ENCODE measurements around the gene SPATA32. TPM values are rescaled to one million over a fixed set of nuclear protein-coding genes. Genes with fewer than 3 reads are reported as not detected.

The SPATA32 gene
- polyA plus RNA-seq, 3 donors from 2014 or later, result 0.16 TPM; not detected in 2

DNA sequence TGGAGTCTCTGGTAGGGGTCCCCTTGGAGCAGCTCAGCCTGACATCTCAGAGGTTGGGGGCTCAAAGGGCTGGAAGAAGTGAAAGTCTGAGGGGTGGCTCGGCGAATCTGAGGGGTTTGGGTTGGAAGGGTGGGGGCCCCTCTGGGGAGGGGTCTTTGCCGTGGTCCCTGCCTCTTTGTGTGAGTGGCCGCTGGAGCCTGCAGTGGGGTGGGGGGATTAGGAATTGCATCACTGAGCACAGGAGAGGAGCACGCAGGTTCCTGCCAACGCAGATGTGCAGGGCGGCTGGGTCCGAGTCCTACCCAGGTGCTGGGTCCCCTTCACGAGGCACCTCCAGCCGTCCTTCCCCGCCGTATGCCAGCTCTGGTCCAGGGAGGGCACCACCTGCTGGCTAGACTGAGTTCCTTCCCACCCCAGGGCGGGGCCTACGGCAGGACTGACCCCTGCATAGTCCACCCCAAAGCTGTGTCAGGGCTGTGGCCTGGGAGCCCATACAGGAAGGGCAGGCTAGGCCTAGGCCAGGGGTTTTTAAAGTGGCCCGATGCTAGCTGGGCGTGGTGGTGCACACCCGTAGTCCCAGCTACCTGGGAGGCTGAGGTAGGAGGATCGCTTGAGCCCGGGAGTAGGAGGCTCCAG is 30.3 kb downstream of the SPATA32 start:
- Mint-ChIP-seq H3K36me3 (peaks cover 0 to 16% (median 4%) of the 10 kb centered on the region in 3 donors), H3K9me3 (no peaks in the 10 kb centered on the region), H3K4me1 (peaks cover 81 to 84% of the 10 kb centered on the region in 2 donors), H3K4me3 (peak overlapping the region in 3 of 5 donors; percentile 7 to 14 (median 8)), H3K27ac (peak overlapping the region; percentile 89 to 100 (median 98)), H3K27me3 (ENCODE audit: low read depth in 3 of 3) (peaks cover 5 to 33% (median 14%) of the 10 kb centered on the region in 3 donors)
- DNase-seq, result peak in 1 of 3 donors; percentile 33

DNA sequence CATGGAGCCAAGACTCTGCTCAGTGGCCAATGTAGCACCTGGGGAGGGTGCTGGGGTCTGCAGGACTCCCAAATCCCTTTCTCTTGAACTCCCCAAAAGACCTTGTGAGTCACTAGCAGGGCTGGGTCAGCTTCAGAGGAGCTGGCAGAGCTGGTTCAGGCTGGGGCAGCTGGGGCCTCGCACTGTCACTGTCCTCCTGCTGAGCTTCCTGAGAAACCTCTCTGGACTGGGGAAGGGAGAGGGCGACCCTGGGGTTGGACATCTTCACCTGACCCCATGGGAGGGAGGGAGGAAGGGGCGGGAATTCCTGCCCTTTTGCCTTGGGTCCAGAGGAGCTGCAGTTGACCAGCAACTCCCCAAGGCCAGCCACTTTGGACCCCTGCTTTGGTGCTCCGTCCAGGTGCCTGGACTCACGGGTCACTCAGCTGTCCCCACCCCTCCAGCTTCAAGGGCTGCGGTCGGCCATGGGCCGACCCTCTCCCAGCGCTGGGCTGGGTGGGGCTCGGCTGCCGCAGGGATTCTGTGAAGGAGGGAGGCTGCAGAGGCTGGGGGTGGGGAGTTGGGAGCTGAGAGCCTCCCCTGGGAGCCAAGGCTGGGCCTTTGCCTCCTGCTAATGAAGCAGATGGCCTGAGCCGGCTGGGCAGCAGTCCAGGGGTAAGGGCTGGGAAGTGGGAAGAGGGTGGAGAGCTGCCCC is 31.0 kb downstream of the SPATA32 start:
- Mint-ChIP-seq H3K27ac (peak overlapping the region; percentile 98 to 100 (median 99)), H3K4me1 (peaks cover 87 to 90% of the 10 kb centered on the region in 2 donors), H3K27me3 (ENCODE audit: low read depth in 3 of 3) (peaks cover 12 to 40% (median 21%) of the 10 kb centered on the region in 3 donors), H3K9me3 (no peaks in the 10 kb centered on the region), H3K36me3 (peaks cover 0 to 16% (median 4%) of the 10 kb centered on the region in 3 donors), H3K4me3 (peak overlapping the region in 2 of 5 donors; percentile 88 to 100)
- DNase-seq, result no peak

DNA sequence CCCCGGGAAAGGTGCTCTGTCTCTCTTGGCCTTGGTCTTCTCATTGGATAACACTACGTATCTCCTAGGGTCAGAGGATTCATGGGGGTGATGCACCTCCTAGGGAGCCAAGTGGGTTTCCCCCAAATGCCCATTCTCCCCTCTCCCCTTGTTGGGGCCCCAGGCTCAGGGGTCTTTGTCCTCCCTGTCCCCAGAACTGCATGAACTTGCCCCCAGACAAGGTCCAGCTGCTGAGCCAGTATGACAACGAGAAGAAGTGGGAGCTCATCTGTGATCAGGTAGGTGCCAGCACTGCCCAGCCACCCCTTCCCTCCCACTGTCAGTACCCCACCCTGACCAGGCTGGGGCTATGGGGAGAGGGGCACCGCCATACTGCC is 31.5 kb downstream of the SPATA32 start:
- Mint-ChIP-seq H3K27ac (peak overlapping the region; percentile 98 to 100 (median 99)), H3K4me1 (peaks cover 87 to 90% of the 10 kb centered on the region in 2 donors), H3K36me3 (peaks cover 0 to 12% (median 4%) of the 10 kb centered on the region in 3 donors), H3K27me3 (ENCODE audit: low read depth in 3 of 3) (peaks cover 14 to 45% (median 24%) of the 10 kb centered on the region in 3 donors), H3K4me3 (peak overlapping the region; percentile 33 to 100 (median 88)), H3K9me3 (no peaks in the 10 kb centered on the region)
- DNase-seq, result no peak

DNA sequence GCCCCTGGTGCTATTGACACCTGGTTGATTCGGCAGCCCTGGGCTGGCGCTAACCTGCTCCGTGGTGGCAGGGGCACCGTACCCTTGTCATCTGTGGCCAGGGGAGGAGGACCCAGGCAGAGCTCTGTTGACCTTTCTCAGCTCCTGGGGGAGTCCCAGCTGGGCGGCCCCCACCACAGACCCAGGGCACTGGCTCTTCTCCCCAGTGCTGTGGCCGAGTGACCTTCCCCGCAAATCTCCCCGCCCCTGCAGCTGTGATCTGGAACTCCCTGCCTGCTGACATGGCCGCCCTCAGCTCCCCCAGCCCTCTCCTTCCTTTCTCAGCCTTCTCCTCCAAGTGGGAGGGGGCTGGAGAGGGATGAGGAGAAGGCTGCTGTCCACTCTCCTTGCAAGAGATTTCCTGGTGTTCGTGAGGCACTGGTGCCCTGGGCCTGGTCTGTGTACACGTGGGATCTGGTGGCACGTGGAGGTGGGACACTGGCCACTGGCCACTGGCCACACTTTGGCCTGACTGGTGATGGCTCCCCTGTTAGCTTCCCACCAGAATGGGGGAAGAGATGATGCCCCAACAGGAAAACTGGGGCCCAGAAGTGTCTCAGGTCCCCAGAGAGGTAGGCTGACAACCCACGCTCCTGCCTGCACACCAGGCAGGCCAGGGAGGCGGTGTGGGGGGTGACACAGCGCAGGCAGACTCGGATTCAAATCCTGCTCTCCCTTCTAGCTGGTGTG is 32.0 kb downstream of the SPATA32 start:
- H3K4me1 Mint-ChIP-seq, result peaks cover 87 to 90% of the 10 kb centered on the region in 2 donors
- no peaks in the 10 kb centered on the region for H3K9me3 Mint-ChIP-seq
- H3K4me3 Mint-ChIP-seq, result peak overlapping the region; percentile 82 to 100 (median 88)
- H3K27ac Mint-ChIP-seq, result peak overlapping the region; percentile 98 to 100 (median 99)
- peaks cover 0 to 12% (median 4%) of the 10 kb centered on the region in 3 donors for H3K36me3 Mint-ChIP-seq
- DNase-seq, result peak; percentile 47 to 68 (median 57)
- H3K27me3 Mint-ChIP-seq (ENCODE audit: low read depth in 3 of 3), result peaks cover 16 to 49% (median 27%) of the 10 kb centered on the region in 3 donors

- no peaks in the 10 kb centered on the region for H3K9me3 Mint-ChIP-seq
- peaks cover 0 to 11% (median 4%) of the 10 kb centered on the region in 3 donors for H3K36me3 Mint-ChIP-seq
- DNase-seq, result peak; percentile 88 to 94 (median 90)
- H3K4me1 Mint-ChIP-seq, result peaks cover 92 to 93% of the 10 kb centered on the region in 2 donors
- peak overlapping the region; percentile 98 to 100 (median 99) for H3K27ac Mint-ChIP-seq
- H3K27me3 Mint-ChIP-seq (ENCODE audit: low read depth in 3 of 3), result peaks cover 20 to 51% (median 27%) of the 10 kb centered on the region in 3 donors
- H3K4me3 Mint-ChIP-seq, result peak overlapping the region; percentile 82 to 100 (median 88)
These were observed 32.9 kb downstream of the SPATA32 start for GRCh38 chr17:45228763-45229539.

- Mint-ChIP-seq H3K27ac (peak overlapping the region; percentile 98 to 100 (median 99)), H3K4me3 (peak overlapping the region; percentile 85 to 100 (median 99)), H3K36me3 (peaks cover 0 to 8% (median 8%) of the 10 kb centered on the region in 3 donors), H3K27me3 (ENCODE audit: low read depth in 3 of 3) (peaks cover 27 to 59% (median 31%) of the 10 kb centered on the region in 3 donors), H3K4me1 (peaks cover 94 to 96% of the 10 kb centered on the region in 2 donors), H3K9me3 (no peaks in the 10 kb centered on the region)
- DNase-seq, result no peak
These were observed 33.8 kb downstream of the SPATA32 start for GRCh38 chr17:45227926-45228762.

DNA sequence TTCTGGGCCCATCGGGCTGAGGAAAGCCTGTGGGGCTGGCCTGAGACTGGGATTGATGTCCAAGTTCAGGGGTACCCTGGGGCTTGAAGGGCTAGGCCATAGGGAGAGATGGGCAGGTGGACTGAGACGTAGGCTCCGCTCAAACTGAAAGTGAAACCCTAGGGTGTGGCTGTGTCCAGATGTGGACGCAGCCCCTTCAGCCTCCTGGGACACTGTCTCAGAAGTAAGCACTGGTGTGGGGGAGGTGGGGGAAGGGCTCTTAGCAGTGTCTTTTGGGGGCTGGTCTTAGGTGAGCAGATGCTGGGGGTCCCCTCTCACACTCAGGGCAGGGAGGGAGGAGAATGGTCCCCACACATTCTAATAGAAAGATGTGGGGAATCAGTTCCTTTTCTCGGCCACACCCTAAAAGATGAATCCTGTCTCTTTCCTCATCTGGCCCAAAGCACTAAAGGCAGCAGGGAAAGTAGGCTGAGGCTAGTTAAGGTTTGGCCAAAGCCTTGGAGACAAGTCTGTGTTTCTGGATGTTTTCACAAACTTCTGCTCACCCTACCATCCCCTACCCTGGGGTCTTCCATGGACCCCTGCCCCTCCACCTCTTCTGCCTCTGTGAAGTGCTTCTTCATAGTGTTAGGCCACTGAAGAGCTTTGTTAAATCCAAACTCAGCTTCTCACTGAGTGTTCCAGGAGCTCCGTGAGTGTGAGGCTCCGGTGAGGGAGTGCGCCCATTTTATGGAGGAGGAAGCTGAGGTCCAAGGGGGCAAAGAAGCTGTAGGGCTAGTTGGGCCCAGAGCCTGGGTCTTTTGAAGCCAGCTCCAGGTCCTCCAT is 34.6 kb downstream of the SPATA32 start:
- peak overlapping the region; percentile 95 to 100 (median 99) for H3K4me3 Mint-ChIP-seq
- H3K9me3 Mint-ChIP-seq, result no peaks in the 10 kb centered on the region
- H3K4me1 Mint-ChIP-seq, result peaks cover 87 to 92% of the 10 kb centered on the region in 2 donors
- peak overlapping the region; percentile 98 to 100 (median 99) for H3K27ac Mint-ChIP-seq
- H3K27me3 Mint-ChIP-seq (ENCODE audit: low read depth in 3 of 3), result peaks cover 33 to 65% (median 34%) of the 10 kb centered on the region in 3 donors
- H3K36me3 Mint-ChIP-seq, result peaks cover 0 to 4% (median 2%) of the 10 kb centered on the region in 3 donors
- DNase-seq, result peak in 2 of 3 donors; percentile 49 to 52

DNA sequence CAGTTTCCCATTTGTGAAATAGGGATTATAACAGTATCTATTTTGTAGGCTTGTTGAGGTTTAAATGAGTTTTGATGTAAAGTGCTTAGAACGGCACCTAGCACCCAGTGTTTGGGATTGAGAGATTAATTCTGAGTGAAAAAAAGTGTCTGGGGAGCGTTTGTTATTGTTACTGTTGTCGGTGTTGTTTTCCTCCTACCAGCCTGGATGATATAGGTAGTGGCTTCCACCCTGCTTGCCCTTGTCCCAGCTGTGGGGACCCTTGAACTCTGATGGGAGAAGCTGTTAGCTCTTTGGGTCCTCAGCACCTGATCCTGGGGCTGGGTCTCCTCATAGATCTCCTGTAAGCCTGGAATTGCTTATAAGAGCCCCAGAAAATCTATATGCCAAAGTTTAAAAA is 35.3 kb downstream of the SPATA32 start:
- H3K27me3 Mint-ChIP-seq (ENCODE audit: low read depth in 3 of 3), result peaks cover 33 to 65% (median 34%) of the 10 kb centered on the region in 3 donors
- DNase-seq, result no peak
- peaks cover 80 to 85% of the 10 kb centered on the region in 2 donors for H3K4me1 Mint-ChIP-seq
- peaks cover 0 to 4% (median 0%) of the 10 kb centered on the region in 3 donors for H3K36me3 Mint-ChIP-seq
- H3K4me3 Mint-ChIP-seq, result peak overlapping the region; percentile 95 to 100 (median 99)
- H3K27ac Mint-ChIP-seq, result peak overlapping the region; percentile 98 to 100 (median 99)
- H3K9me3 Mint-ChIP-seq, result no peaks in the 10 kb centered on the region

DNA sequence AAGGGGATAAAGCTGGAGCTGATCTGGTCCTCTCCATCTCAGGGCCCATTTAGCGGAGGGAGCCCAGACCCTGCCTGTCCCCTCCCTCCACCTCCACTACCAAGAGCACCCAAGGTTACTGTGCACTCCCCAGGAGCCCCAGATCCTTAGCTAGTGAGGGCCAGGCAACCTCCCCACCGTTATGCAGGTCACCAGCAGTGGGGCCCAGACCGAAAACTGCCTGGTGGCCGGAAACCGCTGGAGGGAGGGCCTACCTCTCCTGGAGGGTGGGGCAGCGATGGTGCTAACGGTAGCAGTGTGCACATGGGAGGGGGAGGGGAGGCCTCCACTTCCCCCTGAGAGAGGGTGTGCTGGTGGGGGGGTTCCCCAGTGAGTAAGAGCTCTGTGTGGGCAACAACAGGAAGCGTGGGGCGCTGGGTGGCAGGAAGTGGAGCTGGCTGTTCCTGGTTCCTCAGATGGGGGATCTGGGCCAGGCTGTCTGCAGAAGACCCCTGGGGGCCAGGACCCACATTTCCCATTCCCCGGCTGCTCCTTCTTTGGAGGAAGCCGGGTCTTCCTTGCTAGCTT is 35.8 kb downstream of the SPATA32 start:
- DNase-seq, result peak; percentile 92 to 95 (median 94)
- peaks cover 0 to 4% (median 0%) of the 10 kb centered on the region in 3 donors for H3K36me3 Mint-ChIP-seq
- peak overlapping the region; percentile 98 to 100 (median 99) for H3K27ac Mint-ChIP-seq
- H3K9me3 Mint-ChIP-seq, result no peaks in the 10 kb centered on the region
- peaks cover 78 to 84% of the 10 kb centered on the region in 2 donors for H3K4me1 Mint-ChIP-seq
- H3K27me3 Mint-ChIP-seq (ENCODE audit: low read depth in 3 of 3), result peaks cover 33 to 65% (median 34%) of the 10 kb centered on the region in 3 donors
- peak overlapping the region; percentile 95 to 100 (median 99) for H3K4me3 Mint-ChIP-seq

DNA sequence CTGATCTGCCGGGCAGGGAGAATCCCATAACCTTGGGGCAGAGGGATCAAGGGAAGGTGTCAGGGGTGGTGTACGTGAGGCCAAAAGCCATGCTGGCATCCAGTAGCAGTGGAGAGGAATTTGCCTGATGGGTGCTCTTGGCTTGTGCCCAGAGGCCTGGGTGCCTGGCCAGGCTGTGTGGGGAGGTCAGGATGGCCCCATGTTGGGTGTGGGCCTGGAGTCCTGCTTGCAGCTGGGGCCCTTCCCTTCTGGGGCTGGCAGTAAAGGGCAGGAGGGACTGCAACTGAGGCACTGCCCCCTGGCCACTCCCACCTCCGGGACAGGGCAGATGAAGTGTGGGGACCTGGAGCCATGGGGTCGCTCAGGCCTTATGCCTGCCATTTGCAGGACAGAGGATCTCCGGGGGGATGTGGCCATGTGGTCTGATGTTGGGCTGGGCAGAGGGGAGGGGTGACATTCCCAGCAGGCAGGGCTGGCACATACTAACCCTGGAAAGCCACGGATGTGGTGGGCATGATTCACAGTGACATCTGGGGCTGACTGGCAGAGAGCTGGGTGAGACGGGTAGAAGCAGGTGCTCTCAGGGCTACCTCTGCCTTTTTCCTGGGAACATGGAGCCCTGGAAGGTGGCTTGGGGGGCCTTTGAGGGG is 36.7 kb downstream of the SPATA32 start:
- DNase-seq, result peak in 2 of 3 donors; percentile 36 to 38
- H3K4me3 Mint-ChIP-seq, result peak overlapping the region; percentile 95 to 100 (median 99)
- H3K9me3 Mint-ChIP-seq, result no peaks in the 10 kb centered on the region
- H3K4me1 Mint-ChIP-seq, result peaks cover 80 to 86% of the 10 kb centered on the region in 2 donors
- peaks cover 34 to 68% (median 37%) of the 10 kb centered on the region in 3 donors for H3K27me3 Mint-ChIP-seq (ENCODE audit: low read depth in 3 of 3)
- peaks cover 0 to 4% (median 0%) of the 10 kb centered on the region in 3 donors for H3K36me3 Mint-ChIP-seq
- H3K27ac Mint-ChIP-seq, result peak overlapping the region; percentile 98 to 100 (median 99)

DNA sequence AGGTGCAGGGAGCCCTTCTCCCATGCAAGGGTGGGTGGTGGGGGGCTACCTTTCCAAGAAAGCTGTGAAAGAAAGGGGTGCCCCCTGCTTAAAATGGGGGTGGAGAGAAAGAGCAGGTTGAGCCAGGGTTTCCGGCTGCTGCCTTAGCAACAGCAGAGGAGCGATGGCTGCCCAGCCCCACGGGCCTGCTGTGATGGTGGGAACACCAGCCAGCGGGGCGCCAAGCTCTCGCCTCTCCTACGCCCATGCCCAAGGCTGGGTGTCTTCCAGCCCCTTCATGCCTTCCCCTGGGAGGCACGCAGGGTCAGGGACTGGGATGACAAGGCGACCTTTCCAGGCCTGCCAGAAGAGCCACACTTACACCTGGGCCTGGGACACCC is 37.2 kb downstream of the SPATA32 start:
- peaks cover 80 to 86% of the 10 kb centered on the region in 2 donors for H3K4me1 Mint-ChIP-seq
- peak overlapping the region; percentile 98 to 100 (median 99) for H3K27ac Mint-ChIP-seq
- DNase-seq, result no peak
- H3K36me3 Mint-ChIP-seq, result peaks cover 0 to 4% (median 0%) of the 10 kb centered on the region in 3 donors
- peaks cover 34 to 64% (median 38%) of the 10 kb centered on the region in 3 donors for H3K27me3 Mint-ChIP-seq (ENCODE audit: low read depth in 3 of 3)
- H3K9me3 Mint-ChIP-seq, result no peaks in the 10 kb centered on the region
- peak overlapping the region; percentile 95 to 100 (median 99) for H3K4me3 Mint-ChIP-seq
